Esophagus squamous epithelium (tissue), 4 donors: ENCODE data around the gene GNPDA1.

Experiments
- POLR2A ChIP-seq, 4 donors: fragments of 450-650 bp; IDR thresholded peaks; one replicate each; pipeline ENCODE4 v1.6.1; 2017; ENCODE audit warnings: antibody characterized with exemption in 4 of 4, mild to moderate bottlenecking in 4 of 4, moderate library complexity in 3 of 4
- TF ChIP-seq, protein P1 (sequence below), 6 experiments: fragments of 450-650 bp in 4 of 6; fragments of 200-600 bp in 2 of 6; sonication (generic) in 2 of 6; IDR thresholded peaks; one replicate each; pipeline ENCODE4 v1.5.1; 2016 to 2019; ENCODE audit warnings: antibody characterized with exemption in 6 of 6, mild to moderate bottlenecking in 4 of 6, moderate library complexity in 4 of 6

DNA sequence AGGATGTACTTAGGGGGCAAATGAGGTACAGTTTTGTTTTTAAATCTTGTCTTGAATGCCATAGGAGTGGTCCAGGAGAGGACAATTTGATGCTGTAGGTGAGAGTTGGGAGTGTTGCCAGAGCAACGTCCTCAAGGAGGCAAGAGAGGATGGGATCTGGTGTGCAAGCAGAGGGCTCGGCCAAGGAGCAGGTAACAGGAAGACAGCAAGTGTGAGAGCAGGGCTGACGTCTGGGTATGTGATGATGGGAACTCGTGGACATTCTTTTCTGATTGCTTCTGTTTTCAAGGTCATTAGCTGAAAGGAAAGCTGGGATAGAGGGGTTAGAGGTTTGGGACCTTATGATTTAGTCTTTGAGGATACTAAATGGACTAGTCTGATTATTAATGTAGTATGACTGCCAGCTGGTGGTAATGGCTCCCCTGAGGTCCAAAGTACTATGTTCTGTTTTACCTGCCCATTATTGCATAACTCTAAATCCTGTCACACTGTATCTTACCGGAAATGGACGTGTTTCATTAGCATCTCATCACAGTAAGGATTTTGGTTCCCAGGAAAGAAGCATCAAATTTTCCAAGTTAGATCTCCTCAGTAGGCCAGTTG, 15.4 kb downstream of the GNPDA1 start:
- TF ChIP-seq, protein P1, sequence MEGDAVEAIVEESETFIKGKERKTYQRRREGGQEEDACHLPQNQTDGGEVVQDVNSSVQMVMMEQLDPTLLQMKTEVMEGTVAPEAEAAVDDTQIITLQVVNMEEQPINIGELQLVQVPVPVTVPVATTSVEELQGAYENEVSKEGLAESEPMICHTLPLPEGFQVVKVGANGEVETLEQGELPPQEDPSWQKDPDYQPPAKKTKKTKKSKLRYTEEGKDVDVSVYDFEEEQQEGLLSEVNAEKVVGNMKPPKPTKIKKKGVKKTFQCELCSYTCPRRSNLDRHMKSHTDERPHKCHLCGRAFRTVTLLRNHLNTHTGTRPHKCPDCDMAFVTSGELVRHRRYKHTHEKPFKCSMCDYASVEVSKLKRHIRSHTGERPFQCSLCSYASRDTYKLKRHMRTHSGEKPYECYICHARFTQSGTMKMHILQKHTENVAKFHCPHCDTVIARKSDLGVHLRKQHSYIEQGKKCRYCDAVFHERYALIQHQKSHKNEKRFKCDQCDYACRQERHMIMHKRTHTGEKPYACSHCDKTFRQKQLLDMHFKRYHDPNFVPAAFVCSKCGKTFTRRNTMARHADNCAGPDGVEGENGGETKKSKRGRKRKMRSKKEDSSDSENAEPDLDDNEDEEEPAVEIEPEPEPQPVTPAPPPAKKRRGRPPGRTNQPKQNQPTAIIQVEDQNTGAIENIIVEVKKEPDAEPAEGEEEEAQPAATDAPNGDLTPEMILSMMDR (IDR thresholded peaks at IDR 0.05): no peak
- TF ChIP-seq POLR2A (IDR thresholded peaks at IDR 0.05): no peak
